Heart left ventricle (tissue), 16 donors: ENCODE data around the gene SCFD2. TPM values are rescaled to one million over a fixed set of nuclear protein-coding genes. Genes with fewer than 3 reads are reported as not detected.

Experiments
- ATAC-seq, 4 donors: fragments of 200-7000 bp; cut with Tn5 transposase; one replicate each; pipeline ENCODE4 v1.9.1; 2020 to 2022; ENCODE audit warnings: moderate library complexity in 4 of 4, mild to moderate bottlenecking in 3 of 4, moderate number of reproducible peaks in 1 of 4
- DNase-seq, 5 donors: peaks; one replicate each; pipeline ENCODE4 v3.0.0-alpha.2; 2020
- H3K27ac ChIP-seq, 12 donors: fragments of 200-600 bp; sonication (generic) in 4 of 12; one replicate each; pipeline versions ENCODE4 v1.5.0 to v1.8.0; 2016 to 2022; ENCODE audit warnings: mild to moderate bottlenecking in 2 of 12
- H3K27me3 ChIP-seq, 9 donors: fragments of 200-600 bp; sonication (generic) in 2 of 9; one replicate each; pipeline versions ENCODE4 v1.5.1 to v1.8.0; 2016 to 2022; ENCODE audit warnings: mild to moderate bottlenecking in 3 of 9
- H3K36me3 ChIP-seq, 9 donors: fragments of 200-600 bp; sonication (generic) in 2 of 9; one replicate each; pipeline versions ENCODE4 v1.5.0 to v1.8.0; 2018 to 2022; ENCODE audit warnings: mild to moderate bottlenecking in 2 of 9
- H3K4me1 ChIP-seq, 12 donors: fragments of 200-600 bp; sonication (generic) in 4 of 12; one replicate each; pipeline versions ENCODE4 v1.5.0 to v1.8.0; 2016 to 2022; ENCODE audit warnings: mild to moderate bottlenecking in 3 of 12
- H3K4me3 ChIP-seq, 12 donors: fragments of 200-600 bp; sonication (generic) in 4 of 12; one replicate each; pipeline versions ENCODE4 v1.5.0 to v1.8.0; 2017 to 2022; ENCODE audit warnings: mild to moderate bottlenecking in 9 of 12, moderate library complexity in 4 of 12
- H3K9me3 ChIP-seq, 12 donors: fragments of 200-600 bp; sonication (generic) in 4 of 12; one replicate each; pipeline versions ENCODE4 v1.5.0 to v1.8.0; 2016 to 2022; ENCODE audit warnings: mild to moderate bottlenecking in 1 of 12
- CTCF ChIP-seq, 12 donors: fragments of 200-600 bp; sonication (generic) in 4 of 12; IDR thresholded peaks; one replicate each; pipeline versions ENCODE4 v1.5.0 to v1.8.0; 2018 to 2022; ENCODE audit warnings: antibody characterized with exemption in 12 of 12, mild to moderate bottlenecking in 5 of 12
- POLR2A ChIP-seq, 2 donors: fragments of 450-650 bp; IDR thresholded peaks; one replicate each; pipeline ENCODE4 v1.6.1; 2017; ENCODE audit warnings: antibody characterized with exemption in 2 of 2, mild to moderate bottlenecking in 2 of 2, moderate library complexity in 2 of 2
- WGBS, 4 donors: extraction: QIAGEN DNeasy Blood & Tissue Kit in 2 of 4; methylation state at CpG; one replicate each; pipeline versions ENCODE4 v1.1.5 to v1.1.7; 2013 to 2018; 5-methylcytosine and 5-hydroxymethylcytosine counted together
- intact Hi-C, 10 donors: fragments of 100-400 bp; cut with DNase I; formaldehyde crosslinking; loops; one replicate each; pipeline versions ENCODE4 v1.11.1 to v1.14.2; 2022
- polyA plus RNA-seq, 2 donors: library from polyadenylated mRNA; stranded (reverse); fragments of 200-250 nt; gene quantifications; one replicate each; pipeline ENCODE4 v1.2.3, GENCODE V29; 2013
- total RNA-seq, 9 donors: library from RNA; depleted of rRNA in 2 of 9; stranded (reverse); fragments of >200 nt in 2 of 9; fragmentation: NEBNext Ultra II Directional in 3 of 9; extraction: Animal tissue kit (Norgen Biotek cat#: 25700) in 3 of 9; gene quantifications; one replicate each; pipeline versions ENCODE4 v1.1.0 to v1.2.4, GENCODE V29; 2016 to 2023
- donor health status: ischemic (EF 13 %, LVEDD 7.1; RV severe dilation, severe dysfunction).
- donor health status: healthy with polysubstance abuse.
- donor health status: DM: no; HTN: yes; CAD: no.
- donor health status: DM: no; HTN: no; CAD: no.
- donor health status: ischemic (EF 25% LVEDD 6.9; RV normal size, moderate dysfunction).
- donor health status: ischemic (EF 25% LVEDD 5.7; RV mildly dilated, moderate dysfunction).
- donor health status: healthy.
- donor health status: DM: yes; HTN: yes; CAD: no.
- donor health status: ischemic (EF 35%, LVEDD 5.7; RV mildly dilated, moderate dysfunction).
- donor health status: nonischemic (EF 11% LVEDD 7.7; RV severe dilation, severe dysfunction).
- donor health status: DM: yes; HTN: yes; CAD: no.
- donor health status: PGD.
- donor health status: ischemic (EF 29% LVEDD 5.4; RV normal size, mild dysfunction).
- donor health status: nonischemic (EF 23%, LVEDD 6.1; RV moderate dilation, normal function).

SCFD2 gene
- total and polyA plus RNA-seq, 11 donors: 3.7 to 14.0 (median 9.8) TPM

- TF ChIP-seq POLR2A (IDR thresholded peaks at IDR 0.05) (no peak), CTCF (IDR thresholded peaks at IDR 0.05) (no peak)
- no peaks in the 10 kb centered on the region for H3K27me3 ChIP-seq
- H3K27ac ChIP-seq: no peak overlapping the region
- no peak overlapping the region for H3K4me3 ChIP-seq
- intact Hi-C loops: no loop called here
- no peak for DNase-seq
- no peaks in the 10 kb centered on the region for H3K36me3 ChIP-seq
- no peaks in the 10 kb centered on the region for H3K9me3 ChIP-seq
- ATAC-seq: no peak
- peaks cover 0 to 21% (median 11%) of the 10 kb centered on the region in 12 donors for H3K4me1 ChIP-seq
Observed at GRCh38 chr4:53322696-53323095, 43.2 kb downstream of the SCFD2 start.

- H3K27me3 ChIP-seq: no peaks in the 10 kb centered on the region
- H3K27ac ChIP-seq: peak overlapping the region in 11 of 12 donors; percentile 4 to 71 (median 49)
- DNase-seq (no peak), ATAC-seq (no peak)
- no peak for TF ChIP-seq POLR2A (IDR thresholded peaks at IDR 0.05)
- TF ChIP-seq CTCF (IDR thresholded peaks at IDR 0.05): no peak
- H3K4me3 ChIP-seq: no peak overlapping the region
- H3K4me1 ChIP-seq: peaks cover 0 to 21% (median 11%) of the 10 kb centered on the region in 12 donors
- 88 to 100% (median 90%) methylated on average over 2 of the region's 2 CpGs for WGBS, 4 donors
- H3K9me3 ChIP-seq: no peaks in the 10 kb centered on the region
- intact Hi-C loops: no loop called here
- H3K36me3 ChIP-seq: no peaks in the 10 kb centered on the region
Observed at GRCh38 chr4:53321984-53322289, 43.9 kb downstream of the SCFD2 start.

GRCh38 chr4:53321151-53321983, 44.5 kb downstream of the SCFD2 start:
- intact Hi-C loops: no loop called here

More at GRCh38 chr4:53321151-53321983, 44.5 kb downstream of the SCFD2 start:
- H3K27ac ChIP-seq: peak overlapping the region in 11 of 12 donors; percentile 4 to 71 (median 49)
- no peaks in the 10 kb centered on the region for H3K36me3 ChIP-seq
- no peak for DNase-seq
- no peak for TF ChIP-seq CTCF (IDR thresholded peaks at IDR 0.05)
- no peak for TF ChIP-seq POLR2A (IDR thresholded peaks at IDR 0.05)
- peak overlapping the region in 5 of 12 donors; percentile 9 to 29 (median 25) for H3K4me3 ChIP-seq
- no peaks in the 10 kb centered on the region for H3K27me3 ChIP-seq
- H3K9me3 ChIP-seq: no peaks in the 10 kb centered on the region
- 0 to 11% (median 4%) methylated on average over 3 of the region's 3 CpGs for WGBS, 4 donors
- peaks cover 0 to 21% (median 11%) of the 10 kb centered on the region in 12 donors for H3K4me1 ChIP-seq
- ATAC-seq: peak in 3 of 4 donors; percentile 62 to 67 (median 67)
